ENCODE results near the gene ZNF524. TPM values are rescaled to one million over a fixed set of nuclear protein-coding genes. Genes with fewer than 3 reads are reported as not detected.
A peak's percentile ranks its signal among the peaks of the same experiment; 100 is the strongest.

Gene ZNF524
- total and polyA plus RNA-seq, 2 experiments from 2014 or later = 8.4 to 18.5 TPM

DNA sequence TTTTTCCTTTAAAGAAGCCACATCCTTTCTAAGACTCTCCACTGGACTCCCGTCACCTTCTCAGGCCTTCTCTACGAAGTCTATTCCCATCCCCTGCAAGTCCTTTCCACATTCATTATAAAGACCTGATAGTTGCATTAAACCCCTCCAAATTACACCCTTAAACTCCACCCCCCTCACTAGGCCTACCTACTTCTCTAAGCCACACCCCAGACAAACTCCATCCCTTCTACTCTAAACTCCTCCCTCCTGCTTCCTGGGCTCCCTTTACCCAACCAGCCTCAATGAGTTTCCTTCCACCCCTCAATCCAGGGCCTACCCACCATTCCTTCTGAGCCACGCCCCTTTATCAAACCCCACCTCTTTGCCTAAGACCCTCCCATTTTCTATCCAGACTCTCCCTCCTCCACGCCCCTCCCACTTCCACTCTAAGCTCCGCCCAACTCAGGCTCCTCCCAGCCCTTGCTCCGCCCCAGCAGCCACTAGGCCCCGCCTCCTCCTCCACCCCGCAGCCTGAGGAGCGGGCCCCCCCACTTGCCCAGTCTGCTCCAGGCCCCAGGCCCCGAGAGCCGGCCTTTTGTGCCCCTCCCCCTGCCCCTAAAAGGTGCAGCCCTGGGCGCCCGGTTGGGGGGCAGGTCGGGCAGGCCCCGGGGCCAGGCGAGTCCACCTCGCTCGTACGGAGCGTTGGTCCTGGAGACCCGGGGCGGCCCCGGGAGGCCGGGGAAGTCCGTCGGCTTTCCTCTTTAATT lies 1.2 kb upstream of the ZNF524 start:
- peak overlapping the region; percentile 48 for H2AFZ ChIP-seq
- TF ChIP-seq EZH2 (IDR thresholded peaks at IDR 0.05; ENCODE audit: borderline replicate concordance) (no peak), EZH2phosphoT487 (IDR thresholded peaks at IDR 0.05; ENCODE audit: low read depth, severe bottlenecking, unreplicated experiment) (no peak)
- TF ChIP-seq, protein P1, sequence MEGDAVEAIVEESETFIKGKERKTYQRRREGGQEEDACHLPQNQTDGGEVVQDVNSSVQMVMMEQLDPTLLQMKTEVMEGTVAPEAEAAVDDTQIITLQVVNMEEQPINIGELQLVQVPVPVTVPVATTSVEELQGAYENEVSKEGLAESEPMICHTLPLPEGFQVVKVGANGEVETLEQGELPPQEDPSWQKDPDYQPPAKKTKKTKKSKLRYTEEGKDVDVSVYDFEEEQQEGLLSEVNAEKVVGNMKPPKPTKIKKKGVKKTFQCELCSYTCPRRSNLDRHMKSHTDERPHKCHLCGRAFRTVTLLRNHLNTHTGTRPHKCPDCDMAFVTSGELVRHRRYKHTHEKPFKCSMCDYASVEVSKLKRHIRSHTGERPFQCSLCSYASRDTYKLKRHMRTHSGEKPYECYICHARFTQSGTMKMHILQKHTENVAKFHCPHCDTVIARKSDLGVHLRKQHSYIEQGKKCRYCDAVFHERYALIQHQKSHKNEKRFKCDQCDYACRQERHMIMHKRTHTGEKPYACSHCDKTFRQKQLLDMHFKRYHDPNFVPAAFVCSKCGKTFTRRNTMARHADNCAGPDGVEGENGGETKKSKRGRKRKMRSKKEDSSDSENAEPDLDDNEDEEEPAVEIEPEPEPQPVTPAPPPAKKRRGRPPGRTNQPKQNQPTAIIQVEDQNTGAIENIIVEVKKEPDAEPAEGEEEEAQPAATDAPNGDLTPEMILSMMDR (IDR thresholded peaks at IDR 0.05; ENCODE audit: poor library complexity) = no peak
- WGBS (ENCODE audit: low lambda C conversion rate, missing lambda C conversion rate) = 61% methylated on average over 3 of the region's 26 CpGs

DNA sequence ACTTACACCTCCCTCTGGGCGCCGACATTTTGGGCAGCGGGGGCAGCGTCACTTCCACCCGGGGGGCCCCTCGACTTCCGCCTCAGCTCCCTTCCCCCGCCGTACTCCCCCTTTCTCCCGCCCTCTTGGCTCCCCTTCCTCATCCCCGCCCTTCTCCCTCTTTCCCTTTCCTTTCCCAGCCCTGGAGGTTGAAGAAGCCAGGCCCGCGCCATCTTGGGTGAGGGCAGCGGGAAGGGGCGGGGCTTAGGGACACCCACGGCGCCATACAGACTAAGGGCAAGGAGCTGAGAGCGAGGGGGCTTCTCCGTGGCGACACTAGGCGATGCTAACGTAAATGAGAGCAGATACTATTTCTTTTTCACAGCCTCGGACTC lies 633 bp upstream of the ZNF524 start, which contains the start of gene FIZ1:
TSS of gene FIZ1 (minus strand) at position 50 of the 374 bp plus-strand sequence. CDS start 1,652 bp downstream, outside the sequence.
- Histone ChIP-seq H3K9me2 (replicated peaks; ENCODE audit: insufficient read depth) (no peaks in the 10 kb centered on the region), H3K4me2 (peak within 1 kb of the TSS; percentile 93), H2AFZ (peak within 1 kb of the TSS; percentile 75), H3K9me3 (ENCODE audit: low read depth) (no peaks in the 10 kb centered on the region), H3K4me3 (peak within 1 kb of the TSS; percentile 83), H3K36me3 (replicated peaks; ENCODE audit: insufficient read depth, low read depth) (no peaks in the 10 kb centered on the region), H3K4me1 (ENCODE audit: insufficient read depth) (peaks cover 13% of the 10 kb centered on the region), H3K27me3 (no peaks in the 10 kb centered on the region), H3K27ac (peak within 1 kb of the TSS; percentile 98), H3K79me2 (peaks cover 5% of the 10 kb centered on the region), H4K20me1 (ENCODE audit: insufficient read depth, poor library complexity, severe bottlenecking) (no peaks in the 10 kb centered on the region)
- 2% methylated on average over 13 of the region's 23 CpGs for WGBS (ENCODE audit: low lambda C conversion rate, missing lambda C conversion rate)
- peak; percentile 99 for DNase-seq (ENCODE audit: low spot score)
- no peak for TF ChIP-seq EZH2phosphoT487 (IDR thresholded peaks at IDR 0.05; ENCODE audit: low read depth, severe bottlenecking, unreplicated experiment)
- TF ChIP-seq, protein P1 (IDR thresholded peaks at IDR 0.05; ENCODE audit: poor library complexity) = no peak
- no peak for TF ChIP-seq EZH2 (IDR thresholded peaks at IDR 0.05; ENCODE audit: borderline replicate concordance)

More for the DNA sequence above, 1.2 kb upstream of the ZNF524 start:
- Histone ChIP-seq H3K27ac (peak overlapping the region; percentile 98), H3K9me3 (ENCODE audit: low read depth) (no peaks in the 10 kb centered on the region), H3K9me2 (replicated peaks; ENCODE audit: insufficient read depth) (no peaks in the 10 kb centered on the region), H3K36me3 (replicated peaks; ENCODE audit: insufficient read depth, low read depth) (no peaks in the 10 kb centered on the region), H3K27me3 (no peaks in the 10 kb centered on the region), H4K20me1 (ENCODE audit: insufficient read depth, poor library complexity, severe bottlenecking) (no peaks in the 10 kb centered on the region), H3K79me2 (peaks cover 5% of the 10 kb centered on the region), H3K4me1 (ENCODE audit: insufficient read depth) (peaks cover 7% of the 10 kb centered on the region), H3K4me3 (peak overlapping the region; percentile 68), H3K4me2 (peak overlapping the region; percentile 67)
- peak; percentile 97 for DNase-seq (ENCODE audit: low spot score)

DNA sequence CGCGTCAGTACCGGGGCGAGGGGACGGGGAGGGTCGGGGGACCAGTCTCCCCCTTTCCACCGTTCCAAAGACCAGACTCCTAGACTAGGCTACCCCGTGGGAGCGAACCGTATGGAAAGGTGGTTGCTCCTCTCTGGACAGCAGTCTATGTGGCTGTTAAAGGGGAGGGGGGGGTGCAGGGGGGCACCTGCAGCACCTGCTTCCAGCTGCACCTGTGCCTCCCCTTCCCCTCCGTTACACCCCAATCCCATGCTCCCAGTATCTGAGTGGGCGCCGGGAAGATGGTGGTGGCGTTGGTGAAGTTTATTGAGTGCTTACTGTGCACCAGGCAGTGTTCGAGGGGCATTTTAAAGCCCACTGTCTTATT lies 557 bp downstream of the ZNF524 start:
- H3K79me2 ChIP-seq = peaks cover 5% of the 10 kb centered on the region
- H3K4me2 ChIP-seq = peak overlapping the region; percentile 93
- no peaks in the 10 kb centered on the region for H3K9me2 ChIP-seq (replicated peaks; ENCODE audit: insufficient read depth)
- no peak for TF ChIP-seq EZH2phosphoT487 (IDR thresholded peaks at IDR 0.05; ENCODE audit: low read depth, severe bottlenecking, unreplicated experiment)
- DNase-seq (ENCODE audit: low spot score) = no peak
- peak overlapping the region; percentile 98 for H3K27ac ChIP-seq
- no peaks in the 10 kb centered on the region for H3K9me3 ChIP-seq (ENCODE audit: low read depth)
- peak overlapping the region; percentile 76 for H3K4me3 ChIP-seq
- H3K27me3 ChIP-seq = no peaks in the 10 kb centered on the region
- H3K4me1 ChIP-seq (ENCODE audit: insufficient read depth) = peaks cover 13% of the 10 kb centered on the region
- 16% methylated on average over 11 of the region's 15 CpGs for WGBS (ENCODE audit: low lambda C conversion rate, missing lambda C conversion rate)
- H3K36me3 ChIP-seq (replicated peaks; ENCODE audit: insufficient read depth, low read depth) = no peaks in the 10 kb centered on the region
- H2AFZ ChIP-seq = peak overlapping the region; percentile 74
- no peaks in the 10 kb centered on the region for H4K20me1 ChIP-seq (ENCODE audit: insufficient read depth, poor library complexity, severe bottlenecking)

DNA sequence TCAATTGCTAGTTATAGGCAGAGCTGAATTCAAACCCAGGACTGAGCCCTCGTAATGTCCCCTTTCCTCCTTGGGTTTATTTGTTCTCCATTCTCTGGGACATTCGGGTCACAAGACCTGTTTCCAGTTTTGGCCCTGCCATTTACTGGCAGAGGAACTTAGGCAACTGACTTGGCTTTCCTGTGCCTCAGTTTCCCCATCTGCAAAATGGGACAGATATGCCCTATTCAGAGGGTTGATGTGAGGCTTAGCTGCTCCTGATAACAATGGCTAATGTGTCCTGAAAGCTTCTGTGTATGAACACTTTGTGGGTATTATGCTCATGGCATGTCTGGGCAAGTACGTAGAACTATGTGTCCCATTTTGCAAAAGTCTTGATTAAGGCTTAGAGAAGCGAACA lies 996 bp downstream of the ZNF524 start:
- H3K79me2 ChIP-seq = peaks cover 9% of the 10 kb centered on the region
- no peaks in the 10 kb centered on the region for H3K36me3 ChIP-seq (replicated peaks; ENCODE audit: insufficient read depth, low read depth)
- WGBS (ENCODE audit: low lambda C conversion rate, missing lambda C conversion rate) = 91% methylated on average over 4 of the region's 4 CpGs
- no peaks in the 10 kb centered on the region for H3K27me3 ChIP-seq
- TF ChIP-seq EZH2phosphoT487 (IDR thresholded peaks at IDR 0.05; ENCODE audit: low read depth, severe bottlenecking, unreplicated experiment) (no peak), EZH2 (IDR thresholded peaks at IDR 0.05; ENCODE audit: borderline replicate concordance) (no peak)
- TF ChIP-seq, protein P1 (IDR thresholded peaks at IDR 0.05; ENCODE audit: poor library complexity) = no peak
- H3K27ac ChIP-seq = peak overlapping the region; percentile 98
- H3K4me2 ChIP-seq = peak overlapping the region; percentile 93
- peak overlapping the region; percentile 74 for H2AFZ ChIP-seq
- DNase-seq (ENCODE audit: low spot score) = no peak
- no peaks in the 10 kb centered on the region for H4K20me1 ChIP-seq (ENCODE audit: insufficient read depth, poor library complexity, severe bottlenecking)
- H3K4me1 ChIP-seq (ENCODE audit: insufficient read depth) = peaks cover 13% of the 10 kb centered on the region
- H3K9me3 ChIP-seq (ENCODE audit: low read depth) = no peaks in the 10 kb centered on the region
- H3K4me3 ChIP-seq = peak overlapping the region; percentile 76
- H3K9me2 ChIP-seq (replicated peaks; ENCODE audit: insufficient read depth) = no peaks in the 10 kb centered on the region
